Measurements from ENCODE around the gene NFKBIL1.
"Not testable (repeated sequence)": the region's sequence is repeated elsewhere in the genome, so short reads cannot be mapped to it uniquely, and the experiment has no call there.

The NFKBIL1 gene

DNA sequence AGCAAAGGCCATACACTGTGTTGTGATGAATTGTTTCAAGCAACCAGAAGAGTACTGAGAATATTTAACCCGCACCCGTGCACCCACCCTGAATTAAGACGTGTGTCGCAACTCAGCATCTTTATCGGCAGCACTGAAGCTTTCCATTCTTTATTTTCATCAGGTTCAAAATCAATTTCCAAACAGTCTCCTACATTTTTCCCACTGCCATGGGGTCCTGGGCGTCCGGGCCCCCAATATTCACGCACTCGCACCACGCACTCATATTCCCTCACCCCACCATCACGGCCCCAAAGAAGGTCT lies 33.0 kb downstream of the NFKBIL1 start:
- no peak for DNase-seq
- H3K4me1 Mint-ChIP-seq, result peaks cover 66% of the 10 kb centered on the region

DNA sequence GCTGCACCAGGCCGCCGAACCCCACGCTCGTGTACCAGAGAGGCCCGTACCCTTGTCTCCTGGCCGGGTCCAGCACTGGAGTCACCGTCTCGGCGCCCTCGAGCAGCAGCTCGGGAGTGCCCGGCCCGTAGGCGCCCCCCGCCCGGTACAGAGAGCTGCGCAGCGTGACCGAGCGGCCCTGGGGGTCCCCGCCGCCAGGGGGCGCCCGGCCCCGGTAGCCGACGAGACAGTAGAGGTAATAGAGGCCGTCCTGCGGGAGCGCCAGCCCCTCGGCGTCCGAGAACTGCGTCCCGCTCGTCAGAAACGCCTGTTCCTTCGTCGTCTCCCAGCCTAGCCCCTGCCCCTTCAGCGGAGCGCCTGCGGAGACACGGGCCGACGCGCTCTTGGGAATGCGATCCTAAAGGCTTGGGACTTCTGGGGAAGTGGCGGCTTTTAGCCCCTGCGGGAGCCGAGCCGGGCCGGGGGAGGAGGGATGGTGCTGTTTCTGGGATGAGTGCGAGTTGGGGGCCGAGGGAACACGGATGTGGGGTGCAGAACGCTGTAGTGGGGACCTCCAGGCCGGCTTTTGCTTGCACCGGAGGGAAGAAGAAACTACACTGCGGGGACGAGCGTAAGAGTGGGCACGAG lies 33.5 kb downstream of the NFKBIL1 start:
- peaks cover 66% of the 10 kb centered on the region for H3K4me1 Mint-ChIP-seq
- no peaks in the 10 kb centered on the region for H3K27me3 Mint-ChIP-seq
- peak overlapping the region; percentile 91 to 93 for H3K4me3 Mint-ChIP-seq
- H3K27ac Mint-ChIP-seq, result peak overlapping the region; percentile 93 to 96
- no peaks in the 10 kb centered on the region for H3K9me3 Mint-ChIP-seq
- peak; percentile 87 for ATAC-seq
- peak; percentile 90 to 92 for DNase-seq

More for the DNA sequence above, 33.0 kb downstream of the NFKBIL1 start:
- ATAC-seq, result peak; percentile 5
- no peaks in the 10 kb centered on the region for H3K27me3 Mint-ChIP-seq
- H3K9me3 Mint-ChIP-seq, result no peaks in the 10 kb centered on the region
- peak overlapping the region; percentile 93 for H3K27ac Mint-ChIP-seq
- H3K4me3 Mint-ChIP-seq, result peak overlapping the region; percentile 91 to 93

DNA sequence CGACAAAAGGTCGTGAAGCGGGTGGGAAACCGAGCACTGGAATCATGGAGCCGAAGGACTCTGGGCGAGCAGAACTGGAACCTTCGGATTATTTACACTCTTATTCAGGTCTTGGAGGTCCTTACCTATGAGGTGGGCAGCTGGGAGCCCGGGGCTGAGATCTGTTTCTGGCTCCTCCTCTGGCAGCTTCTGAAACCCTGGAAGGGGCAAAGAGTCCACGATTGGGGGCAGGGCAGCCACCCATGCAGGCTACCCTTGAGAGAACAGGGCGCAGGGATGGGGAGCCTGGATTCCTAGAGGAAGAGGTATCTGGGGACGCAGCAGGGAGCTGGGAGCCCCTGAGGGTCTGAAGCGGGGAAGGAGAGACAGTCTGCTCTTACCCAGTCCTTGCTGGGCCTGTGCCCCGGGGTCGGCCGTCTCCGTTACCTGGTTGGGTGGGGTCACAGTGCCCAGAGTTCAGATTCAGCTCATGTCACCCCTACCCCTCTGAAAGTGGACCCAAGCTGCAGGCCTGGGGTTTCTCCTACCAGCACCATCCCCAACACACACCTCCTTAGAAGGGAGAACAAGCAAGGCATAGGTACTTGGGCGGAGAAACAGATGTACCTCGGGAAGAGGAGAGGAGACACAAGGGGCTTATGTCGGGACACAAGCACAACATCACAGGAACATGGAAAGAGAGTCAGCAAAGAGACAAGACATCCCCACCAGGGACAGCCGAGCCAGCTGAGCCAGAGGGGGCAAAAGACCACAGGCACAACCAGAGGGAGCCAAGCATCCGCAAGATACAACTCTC lies 34.2 kb downstream of the NFKBIL1 start:
- ATAC-seq (no peak), DNase-seq (no peak)
- H3K27ac Mint-ChIP-seq, result peak overlapping the region; percentile 93 to 96
- H3K4me1 Mint-ChIP-seq, result peaks cover 66% of the 10 kb centered on the region
- H3K27me3 Mint-ChIP-seq, result no peaks in the 10 kb centered on the region
- no peaks in the 10 kb centered on the region for H3K9me3 Mint-ChIP-seq
- H3K4me3 Mint-ChIP-seq, result peak overlapping the region; percentile 91 to 93

DNA sequence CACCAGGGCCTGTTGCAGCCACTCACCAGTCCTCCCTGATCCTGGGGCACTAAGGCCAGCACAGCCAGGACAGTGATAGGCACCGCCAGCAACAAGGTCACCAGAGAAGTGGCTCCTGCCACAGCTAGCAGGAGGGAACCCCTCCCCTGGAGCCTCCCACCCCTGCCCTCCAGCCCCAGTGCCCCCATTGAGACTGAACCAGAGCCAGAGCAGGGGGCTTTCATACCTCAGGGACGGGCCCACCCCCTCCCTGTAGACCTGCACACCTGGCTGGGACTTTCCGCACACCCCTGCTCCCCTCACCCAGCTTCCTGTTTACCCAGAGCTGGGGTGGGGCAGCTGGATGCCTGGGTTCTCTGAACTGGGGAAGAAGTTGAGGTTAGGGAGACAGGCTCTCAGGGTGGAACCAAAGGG lies 34.8 kb downstream of the NFKBIL1 start, which contains the start of gene LTB:
LTB (minus strand) TSS at position 195 of the 414 bp plus-strand sequence; CDS start at position 188, 7 bp downstream.
- Mint-ChIP-seq H3K27ac (peak within 1 kb of the TSS; percentile 93 to 96), H3K27me3 (no peaks in the 10 kb centered on the region), H3K4me1 (peaks cover 66% of the 10 kb centered on the region), H3K9me3 (no peaks in the 10 kb centered on the region), H3K4me3 (peak within 1 kb of the TSS; percentile 91 to 93)
- ATAC-seq (peak; percentile 16), DNase-seq (no peak)

DNA sequence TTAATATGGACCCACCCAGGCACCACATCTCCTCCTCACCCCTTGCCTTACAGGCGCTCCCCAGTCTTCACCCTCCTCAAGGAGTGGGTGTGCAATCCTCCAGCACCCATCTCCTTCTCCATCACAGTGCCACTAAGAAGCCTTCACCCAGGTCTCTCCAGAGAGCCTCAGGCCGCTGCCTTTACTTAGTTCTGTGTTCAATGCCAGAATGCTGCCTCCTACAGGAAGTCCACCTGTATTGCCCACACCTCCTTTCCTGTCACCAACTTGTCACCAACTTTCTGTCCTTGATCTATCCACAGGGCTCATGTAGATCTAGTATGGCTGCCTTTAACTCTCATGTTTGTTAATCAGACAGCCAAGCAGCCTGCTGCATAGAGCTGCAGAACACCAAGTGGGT lies 38.1 kb downstream of the NFKBIL1 start:
- no peaks in the 10 kb centered on the region for H3K27me3 Mint-ChIP-seq
- peaks cover 65% of the 10 kb centered on the region for H3K4me1 Mint-ChIP-seq
- H3K9me3 Mint-ChIP-seq, result no peaks in the 10 kb centered on the region
- DNase-seq, result peak; percentile 54 to 62
- H3K4me3 Mint-ChIP-seq, result peak overlapping the region; percentile 82 to 88
- H3K27ac Mint-ChIP-seq, result peak overlapping the region; percentile 51 to 92
- ATAC-seq, result peak; percentile 39

DNA sequence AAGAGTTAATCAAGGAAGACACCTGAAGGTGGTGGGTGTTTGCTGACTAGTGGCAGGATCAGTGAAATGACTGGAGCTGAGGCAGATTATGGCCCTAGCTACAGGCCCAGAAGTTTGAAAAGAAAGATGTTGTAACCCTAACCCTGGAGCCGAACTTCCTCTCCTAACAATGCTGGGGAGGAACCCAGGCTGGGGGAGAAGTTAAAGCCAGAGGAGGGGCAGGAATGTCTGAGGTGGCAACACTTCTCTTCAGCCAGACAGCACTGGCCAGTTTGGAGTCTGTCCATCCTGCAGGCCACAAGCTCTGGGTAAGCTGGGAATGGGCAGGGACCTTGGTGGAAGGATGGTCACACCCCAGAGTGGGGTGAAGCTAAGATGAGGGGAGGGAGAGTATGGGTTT lies 38.6 kb downstream of the NFKBIL1 start, which contains the start of gene LST1:
LST1 (plus strand) TSS at position 270 of the 400 bp plus-strand sequence. CDS start 1,023 bp downstream, outside the sequence.
- peaks cover 63% of the 10 kb centered on the region for H3K4me1 Mint-ChIP-seq
- H3K27me3 Mint-ChIP-seq, result no peaks in the 10 kb centered on the region
- H3K27ac Mint-ChIP-seq, result peak within 1 kb of the TSS; percentile 89 to 92
- no peak for DNase-seq
- ATAC-seq, result no peak
- H3K9me3 Mint-ChIP-seq, result no peaks in the 10 kb centered on the region
- H3K4me3 Mint-ChIP-seq, result peak within 1 kb of the TSS; percentile 82 to 88

DNA sequence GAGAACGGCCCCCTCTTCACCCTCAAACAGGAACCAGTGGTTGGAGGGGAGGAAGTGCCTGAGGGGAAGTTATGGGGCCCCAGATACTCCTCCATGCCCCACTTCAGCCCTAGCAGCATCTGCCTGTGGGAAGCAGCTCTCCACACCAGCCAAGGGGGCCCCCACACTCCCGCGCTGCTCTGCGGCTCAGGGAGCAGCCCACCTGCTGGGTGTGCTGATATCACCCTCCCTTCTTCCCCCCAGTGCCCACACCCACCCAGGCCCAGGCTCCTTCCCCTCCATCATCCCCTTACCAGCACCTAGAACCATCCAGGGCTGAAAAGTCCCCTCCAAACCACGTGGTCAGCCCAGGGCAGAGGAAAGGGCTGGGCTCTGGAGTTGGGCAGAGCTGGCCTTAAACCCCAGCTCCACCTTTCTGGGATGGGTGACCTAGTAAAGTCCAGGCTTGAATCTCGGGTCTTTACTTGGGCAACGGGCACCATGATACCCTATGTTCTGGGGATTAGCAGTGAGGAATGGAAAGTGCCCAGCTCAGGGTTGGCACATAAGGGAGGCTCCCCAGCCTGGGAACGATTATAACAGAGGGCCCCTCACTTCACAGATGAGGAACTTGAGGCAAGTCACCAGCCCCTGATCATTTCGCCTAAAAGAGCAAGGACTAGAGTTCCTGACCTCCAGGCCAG lies 39.3 kb downstream of the NFKBIL1 start:
- H3K27ac Mint-ChIP-seq, result peak overlapping the region; percentile 89 to 92
- H3K4me1 Mint-ChIP-seq, result peaks cover 63% of the 10 kb centered on the region
- no peaks in the 10 kb centered on the region for H3K27me3 Mint-ChIP-seq
- peak overlapping the region; percentile 82 to 88 for H3K4me3 Mint-ChIP-seq
- DNase-seq, result peak in 1 of 2 donors; percentile 30
- peak; percentile 58 for ATAC-seq
- H3K9me3 Mint-ChIP-seq, result no peaks in the 10 kb centered on the region

DNA sequence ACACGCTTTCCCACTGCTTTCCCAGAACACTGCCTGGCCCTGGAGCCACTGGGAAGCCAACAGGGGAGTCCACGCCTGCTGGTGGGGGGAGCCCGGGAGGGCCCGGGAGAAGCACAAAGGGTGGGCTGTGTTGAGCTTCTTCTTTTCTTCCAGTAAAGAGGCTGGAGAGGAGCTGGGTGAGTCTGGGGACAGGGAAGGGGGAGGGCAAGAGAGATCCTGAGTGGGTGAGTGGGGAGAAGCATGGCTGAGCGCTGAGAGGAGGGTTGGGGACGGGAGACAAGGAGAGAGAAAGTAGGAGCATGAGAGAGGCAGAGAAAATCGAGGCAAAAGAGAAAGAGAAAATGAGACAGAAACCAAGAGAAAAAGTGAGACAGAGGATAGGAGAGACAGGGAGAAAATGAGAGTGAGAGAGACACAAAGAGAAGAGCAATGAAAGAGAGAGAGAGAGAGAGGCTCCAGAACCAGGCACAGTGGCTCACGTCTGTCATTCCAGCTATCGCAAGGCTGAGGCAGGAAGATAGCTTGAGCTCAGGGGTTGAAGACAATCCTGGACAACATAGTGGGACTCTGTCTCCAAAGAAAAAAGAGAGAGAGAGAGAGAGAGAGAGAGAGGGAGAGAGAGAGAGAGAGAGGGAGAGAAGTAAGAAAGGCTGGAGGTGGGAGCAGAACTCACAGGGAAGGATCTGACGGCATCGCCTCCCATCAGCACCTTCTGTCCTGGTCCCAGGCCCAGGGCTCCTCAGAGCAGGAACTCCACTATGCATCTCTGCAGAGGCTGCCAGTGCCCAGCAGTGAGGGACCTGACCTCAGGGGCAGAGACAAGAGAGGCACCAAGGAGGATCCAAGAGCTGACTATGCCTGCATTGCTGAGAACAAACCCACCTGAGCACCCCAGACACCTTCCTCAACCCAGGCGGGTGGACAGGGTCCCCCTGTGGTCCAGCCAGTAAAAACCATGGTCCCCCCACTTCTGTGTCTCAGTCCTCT lies 40.7 kb downstream of the NFKBIL1 start:
- Mint-ChIP-seq H3K27me3 (no peaks in the 10 kb centered on the region), H3K27ac (peak overlapping the region; percentile 79 to 93), H3K9me3 (no peaks in the 10 kb centered on the region), H3K4me1 (peaks cover 66% of the 10 kb centered on the region), H3K4me3 (peak overlapping the region; percentile 82 to 88)
- no peak for ATAC-seq
- no peak for DNase-seq

DNA sequence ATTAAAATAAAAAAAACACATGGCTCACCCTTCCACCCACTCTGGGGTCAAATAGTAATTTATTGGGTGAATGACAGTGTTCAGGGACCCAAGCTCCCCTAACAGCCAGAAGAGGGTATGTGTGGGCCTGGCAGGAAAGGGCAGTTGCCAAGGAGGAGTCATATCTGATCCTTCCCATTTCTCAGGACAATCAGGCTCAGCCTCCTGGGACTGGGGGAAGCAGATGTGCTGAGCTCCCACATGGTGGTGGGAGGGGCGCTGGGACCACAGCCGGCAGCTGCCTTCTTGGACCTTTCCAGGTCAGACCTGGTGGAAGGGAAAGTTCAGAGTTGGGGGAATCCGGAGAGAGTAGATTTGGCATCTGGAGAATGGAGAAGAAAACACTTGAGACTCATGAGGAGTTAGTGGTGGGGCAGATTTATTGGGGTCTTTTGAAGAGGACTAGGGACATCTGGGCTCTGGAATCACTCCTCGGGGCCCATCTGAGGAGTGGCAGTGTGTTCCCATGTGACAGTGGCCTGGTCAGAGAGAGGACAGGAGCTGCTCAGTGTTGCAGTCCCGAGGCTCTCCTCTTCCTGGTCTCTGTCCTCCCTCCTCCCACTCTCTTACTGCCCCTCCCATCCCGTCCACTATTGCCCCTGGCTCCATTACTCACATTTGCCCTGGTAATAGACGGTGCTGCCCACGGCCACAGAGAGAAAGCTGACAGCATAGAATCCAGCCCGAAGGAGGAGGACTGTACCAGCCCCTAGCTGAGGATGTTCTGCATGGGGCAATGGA lies 41.7 kb downstream of the NFKBIL1 start:
- DNase-seq (no peak), ATAC-seq (no peak)
- Mint-ChIP-seq H3K27ac (peak overlapping the region in 1 of 2 donors; percentile 46), H3K9me3 (no peaks in the 10 kb centered on the region), H3K4me3 (peak overlapping the region in 1 of 2 donors; percentile 56), H3K4me1 (peaks cover 72% of the 10 kb centered on the region), H3K27me3 (no peaks in the 10 kb centered on the region)

DNA sequence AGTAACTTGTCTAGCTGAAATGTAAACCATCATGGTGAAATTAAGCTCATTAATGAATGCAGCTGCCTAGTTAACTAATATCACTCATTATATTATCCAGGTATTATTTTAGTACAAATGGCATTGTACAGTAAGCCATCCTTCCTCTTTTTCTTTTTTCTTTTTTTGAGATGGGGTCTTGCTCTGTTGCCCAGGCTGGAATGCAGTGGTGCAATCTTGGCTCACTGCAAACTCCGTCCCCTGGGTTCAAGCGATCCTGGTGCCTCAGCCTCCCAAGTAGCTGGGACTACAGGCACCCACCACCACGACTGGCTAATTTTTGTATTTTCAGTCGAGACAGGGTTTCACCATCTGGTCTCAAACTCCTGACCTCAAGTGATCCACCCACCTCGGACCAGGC lies 43.3 kb downstream of the NFKBIL1 start:
- not testable (repeated sequence) for H3K27ac Mint-ChIP-seq, ATAC-seq, H3K4me3 Mint-ChIP-seq, H3K9me3 Mint-ChIP-seq, DNase-seq, H3K27me3 Mint-ChIP-seq
- H3K4me1 Mint-ChIP-seq, result peaks cover 74% of the 10 kb centered on the region

DNA sequence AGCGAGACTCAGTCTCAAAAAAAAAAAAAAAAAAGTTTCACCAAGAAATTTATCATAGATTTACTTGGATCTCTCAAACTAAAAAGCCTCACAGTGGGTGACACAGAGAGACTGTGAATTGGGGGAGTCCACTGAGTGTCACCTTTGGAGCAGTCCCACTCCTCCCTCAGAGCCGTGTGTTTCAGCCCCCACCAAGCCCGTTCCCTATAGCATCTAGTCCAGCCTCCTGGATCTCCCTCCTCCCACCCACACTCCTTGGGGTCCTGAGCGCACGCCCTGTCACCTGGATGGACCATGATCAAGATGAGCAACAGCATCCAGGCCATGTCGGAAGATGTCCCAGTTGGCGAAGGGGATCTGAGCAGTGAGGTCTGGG lies 45.0 kb downstream of the NFKBIL1 start:
- H3K27me3 Mint-ChIP-seq, result no peaks in the 10 kb centered on the region
- peaks cover 69% of the 10 kb centered on the region for H3K4me1 Mint-ChIP-seq
- H3K27ac Mint-ChIP-seq, result peak overlapping the region; percentile 83 to 85
- H3K4me3 Mint-ChIP-seq, result peak overlapping the region; percentile 76 to 78
- H3K9me3 Mint-ChIP-seq, result no peaks in the 10 kb centered on the region
- DNase-seq (no peak), ATAC-seq (peak; percentile 2)

DNA sequence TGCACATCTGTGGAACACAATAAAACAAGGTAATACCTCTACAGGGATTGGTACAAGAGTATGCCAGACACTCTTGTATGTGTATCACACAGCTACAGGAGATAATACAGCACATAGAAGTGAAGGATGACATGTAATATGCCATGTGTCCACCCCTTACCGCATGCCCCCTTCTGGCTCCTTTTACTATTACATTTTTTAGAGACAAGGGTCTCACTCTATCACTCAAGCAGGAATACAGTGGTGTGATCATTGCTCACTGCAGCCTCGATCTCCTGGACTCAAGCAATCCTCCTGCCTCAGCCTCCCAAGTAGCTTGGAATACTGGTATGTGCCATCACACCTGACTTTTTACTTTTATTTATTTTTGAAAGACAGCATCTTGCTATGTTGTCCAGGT lies 49.6 kb downstream of the NFKBIL1 start:
- Mint-ChIP-seq H3K4me3 (no peak overlapping the region), H3K27ac (no peak overlapping the region), H3K27me3 (no peaks in the 10 kb centered on the region), H3K4me1 (peaks cover 56% of the 10 kb centered on the region), H3K9me3 (no peaks in the 10 kb centered on the region)
- ATAC-seq, result peak; percentile 80
- peak in 1 of 2 donors; percentile 43 for DNase-seq

DNA sequence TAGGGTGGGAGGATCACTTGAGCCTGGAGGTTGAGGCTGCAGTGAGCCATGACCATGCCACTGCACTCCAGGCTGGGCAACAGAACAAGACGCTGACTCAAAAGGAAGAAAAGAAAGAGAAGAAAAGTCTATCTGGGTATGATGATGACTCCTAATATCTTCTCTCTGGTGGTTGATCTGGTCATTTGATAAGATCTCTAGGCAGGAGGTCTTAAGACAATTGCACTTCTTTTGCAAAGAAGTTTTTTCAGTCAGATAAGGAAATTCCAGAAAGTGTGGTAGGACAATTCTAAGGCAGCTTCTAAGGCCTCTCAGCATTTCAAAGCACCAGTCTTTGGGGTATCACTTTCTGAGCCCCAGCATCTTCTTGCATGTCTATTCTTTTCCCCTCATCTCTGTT lies 59.9 kb downstream of the NFKBIL1 start:
- Mint-ChIP-seq H3K4me1 (no peaks in the 10 kb centered on the region), H3K4me3 (no peak overlapping the region), H3K9me3 (no peaks in the 10 kb centered on the region), H3K27ac (no peak overlapping the region), H3K27me3 (no peaks in the 10 kb centered on the region)
- DNase-seq (no peak), ATAC-seq (no peak)

All from stimulated activated naive CD8-positive, alpha-beta T cell treated with anti-CD3 and anti-CD28 coated beads, Interleukin-15, amount 100 ng/mL, for 72 hours (primary cell).